ENCODE measurements around the gene ZBTB20.

- TF ChIP-seq, protein P1, sequence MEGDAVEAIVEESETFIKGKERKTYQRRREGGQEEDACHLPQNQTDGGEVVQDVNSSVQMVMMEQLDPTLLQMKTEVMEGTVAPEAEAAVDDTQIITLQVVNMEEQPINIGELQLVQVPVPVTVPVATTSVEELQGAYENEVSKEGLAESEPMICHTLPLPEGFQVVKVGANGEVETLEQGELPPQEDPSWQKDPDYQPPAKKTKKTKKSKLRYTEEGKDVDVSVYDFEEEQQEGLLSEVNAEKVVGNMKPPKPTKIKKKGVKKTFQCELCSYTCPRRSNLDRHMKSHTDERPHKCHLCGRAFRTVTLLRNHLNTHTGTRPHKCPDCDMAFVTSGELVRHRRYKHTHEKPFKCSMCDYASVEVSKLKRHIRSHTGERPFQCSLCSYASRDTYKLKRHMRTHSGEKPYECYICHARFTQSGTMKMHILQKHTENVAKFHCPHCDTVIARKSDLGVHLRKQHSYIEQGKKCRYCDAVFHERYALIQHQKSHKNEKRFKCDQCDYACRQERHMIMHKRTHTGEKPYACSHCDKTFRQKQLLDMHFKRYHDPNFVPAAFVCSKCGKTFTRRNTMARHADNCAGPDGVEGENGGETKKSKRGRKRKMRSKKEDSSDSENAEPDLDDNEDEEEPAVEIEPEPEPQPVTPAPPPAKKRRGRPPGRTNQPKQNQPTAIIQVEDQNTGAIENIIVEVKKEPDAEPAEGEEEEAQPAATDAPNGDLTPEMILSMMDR (IDR thresholded peaks at IDR 0.05; ENCODE audit: insufficient read depth, low read length, poor library complexity, severe bottlenecking), result no peak
- no peak for TF ChIP-seq EZH2phosphoT487 (conservative IDR thresholded peaks at IDR 0.05; ENCODE audit: low read length)
These were observed 847.0 kb downstream of the ZBTB20 start for GRCh38 chr3:114299941-114300624.

Data from SU-DHL-6 (cell line).